Gastroesophageal sphincter (tissue), 3 donors: Measurements from ENCODE around the gene KIF5C.

Experiments used
- POLR2AphosphoS5 ChIP-seq: sonication (generic); formaldehyde crosslinking; IDR thresholded peaks from one replicate; pipeline ENCODE4 v1.6.1; 2017; ENCODE audit warnings: antibody characterized with exemption
- TF ChIP-seq, protein P1 (sequence below), 4 experiments: fragments of 200-600 bp in 2 of 4; fragments of 450-650 bp in 2 of 4; sonication (generic) in 1 of 4; IDR thresholded peaks; one replicate each; pipeline ENCODE4 v1.5.1; 2017 to 2019; ENCODE audit warnings: antibody characterized with exemption in 4 of 4, mild to moderate bottlenecking in 2 of 4, moderate library complexity in 2 of 4

DNA sequence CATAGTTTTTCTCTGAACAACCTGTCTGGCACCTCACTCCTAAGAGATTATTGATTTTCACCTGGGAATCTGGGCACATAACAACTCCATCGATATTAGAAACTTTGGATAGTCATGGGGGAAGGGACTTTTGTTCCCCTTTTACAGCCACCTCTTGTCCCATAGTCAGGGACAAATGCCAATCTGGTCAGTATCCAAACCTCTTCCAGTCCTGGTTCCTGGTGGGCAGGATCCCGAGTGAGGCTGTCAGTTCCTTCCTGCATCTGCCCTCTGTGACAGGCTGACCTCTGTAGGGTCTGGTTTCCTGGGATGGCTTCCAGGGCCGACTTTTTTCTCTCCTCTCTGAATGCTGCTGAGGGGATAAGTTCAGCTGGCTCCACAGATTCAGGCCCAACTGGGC, 11.0 kb downstream of the KIF5C start:
- TF ChIP-seq, protein P1, sequence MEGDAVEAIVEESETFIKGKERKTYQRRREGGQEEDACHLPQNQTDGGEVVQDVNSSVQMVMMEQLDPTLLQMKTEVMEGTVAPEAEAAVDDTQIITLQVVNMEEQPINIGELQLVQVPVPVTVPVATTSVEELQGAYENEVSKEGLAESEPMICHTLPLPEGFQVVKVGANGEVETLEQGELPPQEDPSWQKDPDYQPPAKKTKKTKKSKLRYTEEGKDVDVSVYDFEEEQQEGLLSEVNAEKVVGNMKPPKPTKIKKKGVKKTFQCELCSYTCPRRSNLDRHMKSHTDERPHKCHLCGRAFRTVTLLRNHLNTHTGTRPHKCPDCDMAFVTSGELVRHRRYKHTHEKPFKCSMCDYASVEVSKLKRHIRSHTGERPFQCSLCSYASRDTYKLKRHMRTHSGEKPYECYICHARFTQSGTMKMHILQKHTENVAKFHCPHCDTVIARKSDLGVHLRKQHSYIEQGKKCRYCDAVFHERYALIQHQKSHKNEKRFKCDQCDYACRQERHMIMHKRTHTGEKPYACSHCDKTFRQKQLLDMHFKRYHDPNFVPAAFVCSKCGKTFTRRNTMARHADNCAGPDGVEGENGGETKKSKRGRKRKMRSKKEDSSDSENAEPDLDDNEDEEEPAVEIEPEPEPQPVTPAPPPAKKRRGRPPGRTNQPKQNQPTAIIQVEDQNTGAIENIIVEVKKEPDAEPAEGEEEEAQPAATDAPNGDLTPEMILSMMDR (IDR thresholded peaks at IDR 0.05), result no peak
- TF ChIP-seq POLR2AphosphoS5, result no peak
